Measurements from ENCODE around the gene BTRC.
A peak's percentile ranks its signal among the peaks of the same experiment; 100 is the strongest.

The BTRC gene

GRCh38 chr10:101567165-101568006 lies 213.4 kb downstream of the BTRC start:
- no peak for DNase-seq (ENCODE audit: low read depth)

- DNase-seq (ENCODE audit: low read depth): no peak
These were observed 214.2 kb downstream of the BTRC start for GRCh38 chr10:101568054-101568745.

DNA sequence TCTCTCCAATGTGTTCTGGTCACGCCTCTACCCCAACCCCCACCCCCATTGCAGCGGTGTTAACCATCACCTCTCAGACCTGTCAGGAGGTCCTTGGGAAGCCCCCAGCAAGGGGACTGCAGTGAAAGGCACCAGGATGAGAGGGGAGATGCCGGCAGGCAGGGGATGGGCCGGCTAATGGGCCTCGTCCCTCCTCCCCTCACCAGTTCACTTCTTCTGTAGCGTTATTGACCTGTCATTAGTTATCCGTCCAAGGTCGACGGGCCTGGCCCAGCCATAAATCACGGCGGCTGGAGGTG lies 215.3 kb downstream of the BTRC start:
- no peak for DNase-seq (ENCODE audit: low read depth)

- DNase-seq (ENCODE audit: low read depth): peak; percentile 79
These were observed 215.9 kb downstream of the BTRC start for GRCh38 chr10:101569622-101570427.

DNA sequence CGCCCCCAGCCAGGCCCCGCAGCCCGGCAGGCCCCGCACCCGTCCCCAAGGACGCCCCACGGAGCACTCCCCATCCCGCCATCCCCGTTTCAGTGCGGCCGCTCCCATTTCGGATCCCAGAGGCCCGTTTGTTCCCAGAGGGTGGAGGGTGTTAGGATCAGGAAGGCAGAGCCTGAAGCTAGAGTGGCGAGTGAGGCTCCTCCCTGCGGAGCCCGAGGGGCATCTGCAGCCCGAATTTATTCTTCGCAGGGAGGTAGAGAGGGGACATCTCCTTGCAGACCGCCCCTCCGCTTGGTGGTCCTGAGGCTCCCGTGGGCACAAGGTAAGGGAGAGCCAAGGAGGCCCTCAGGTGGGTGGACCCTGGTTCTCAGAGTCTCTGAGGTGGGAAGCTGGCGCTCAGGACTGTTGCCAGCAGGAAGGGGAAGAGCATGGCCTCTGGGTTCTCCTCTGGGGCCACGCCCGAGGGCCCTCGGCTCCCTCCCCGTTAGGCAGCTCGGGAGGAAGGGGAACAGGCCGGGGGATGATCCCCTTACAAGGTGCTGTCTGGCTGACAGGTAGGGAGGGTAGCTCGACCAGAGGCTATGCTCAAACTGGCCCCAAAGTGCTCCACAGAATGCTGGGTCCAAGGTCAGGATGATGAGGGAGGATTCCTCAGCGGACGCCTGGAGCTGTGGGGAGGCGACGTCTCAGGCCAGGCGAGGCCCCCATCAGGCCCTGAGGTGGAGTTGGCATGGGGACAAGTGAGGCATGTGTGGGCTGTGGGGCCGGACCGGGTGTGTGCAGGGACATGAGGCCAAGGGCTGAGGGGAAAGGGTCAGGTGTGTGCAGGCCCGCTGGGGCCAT lies 216.7 kb downstream of the BTRC start:
- peak; percentile 32 for DNase-seq (ENCODE audit: low read depth)

DNA sequence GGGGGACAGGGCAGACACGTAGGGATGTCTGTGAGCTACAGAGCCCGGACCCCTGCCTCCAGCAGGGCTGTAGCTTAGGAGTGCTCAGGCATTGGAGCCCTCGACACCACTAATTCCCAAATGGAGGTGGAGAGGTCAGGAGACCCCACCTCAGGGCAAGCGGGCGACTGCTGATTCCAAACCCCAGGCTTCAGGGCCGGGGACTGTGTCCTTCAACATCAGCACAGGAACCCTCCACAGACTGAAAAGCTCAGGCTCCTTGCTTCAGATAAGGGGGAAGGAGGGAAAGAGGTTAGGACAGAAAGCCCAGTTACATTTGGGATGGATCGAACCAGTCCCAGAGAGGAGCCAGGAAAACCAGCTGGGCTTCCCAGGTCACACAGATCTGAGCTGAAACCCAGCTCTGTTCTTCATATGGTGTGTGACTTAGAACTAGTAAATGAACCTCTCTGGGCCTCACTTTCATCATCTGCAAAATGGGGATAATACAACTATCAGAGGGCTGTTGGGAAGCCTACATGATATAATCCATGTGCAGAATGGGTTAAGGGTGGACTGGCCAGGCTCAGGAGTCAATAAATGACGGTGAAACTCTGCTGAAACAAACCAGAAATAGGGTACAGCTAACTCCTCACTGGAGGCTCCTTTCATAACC lies 217.4 kb downstream of the BTRC start:
- no peak for DNase-seq (ENCODE audit: low read depth)

DNA sequence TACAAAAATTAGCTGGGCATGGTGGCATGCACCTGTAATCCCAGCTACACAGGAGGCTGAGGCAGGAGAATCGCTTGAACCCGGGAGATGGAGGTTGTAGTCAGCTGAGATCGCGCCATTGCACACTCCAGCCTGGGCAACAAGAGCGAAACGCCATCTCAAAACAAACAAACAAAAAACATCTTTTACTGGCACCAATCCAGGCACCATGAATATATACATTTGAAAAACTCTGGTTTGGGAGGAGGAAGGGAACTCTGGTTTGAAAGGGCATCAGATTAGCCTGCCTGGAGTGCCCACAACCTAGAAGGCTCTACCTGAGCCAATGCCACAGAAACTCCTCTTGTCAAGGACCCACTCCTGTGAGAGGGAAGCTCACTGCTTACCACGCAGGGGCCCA lies 218.2 kb downstream of the BTRC start:
- DNase-seq (ENCODE audit: low read depth): no peak

GRCh38 chr10:101572785-101573184 lies 218.8 kb downstream of the BTRC start:
- DNase-seq (ENCODE audit: low read depth): no peak

DNA sequence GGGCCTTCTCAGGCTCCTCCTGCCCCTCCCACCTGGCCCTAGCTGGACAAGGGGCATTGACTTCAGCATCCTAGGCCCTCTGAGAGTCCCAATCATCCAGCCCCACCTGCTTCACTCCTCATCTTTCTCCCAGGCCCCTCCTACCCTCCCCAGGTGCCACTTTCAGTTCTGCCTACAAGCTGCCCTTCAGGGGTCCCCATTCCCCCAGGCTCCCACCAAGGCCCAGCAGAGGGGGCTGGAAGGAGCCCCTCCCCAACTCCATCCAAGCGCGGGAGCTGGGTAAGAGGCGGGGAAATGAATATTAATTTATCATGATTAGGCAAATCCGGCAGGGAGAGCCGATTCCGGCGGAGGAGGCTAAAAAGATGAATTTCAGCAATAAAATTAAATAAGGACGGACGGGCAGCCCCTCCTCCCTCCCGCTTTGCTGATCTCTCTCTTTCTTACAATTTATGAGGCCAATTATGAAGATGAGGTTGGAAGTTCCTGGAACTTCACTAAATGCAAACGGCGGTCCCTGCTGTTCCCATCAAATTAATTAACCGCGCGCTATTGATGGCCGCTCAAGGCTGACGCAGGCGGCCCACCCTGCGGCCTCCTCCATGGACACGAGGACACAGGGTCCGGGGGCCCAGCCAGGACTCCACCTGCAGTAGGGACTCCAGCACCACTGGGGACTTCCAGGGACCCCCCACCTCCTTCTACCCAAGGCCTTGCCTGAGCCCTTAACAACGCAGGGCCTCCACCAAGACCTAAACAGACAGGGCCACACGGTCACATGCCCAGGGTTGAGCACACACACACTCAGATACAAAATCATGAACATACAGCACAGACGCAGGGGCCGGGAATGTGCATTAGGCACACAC lies 220.2 kb downstream of the BTRC start:
- no peak for DNase-seq (ENCODE audit: low read depth)

- DNase-seq (ENCODE audit: low read depth): no peak
These were observed 221.1 kb downstream of the BTRC start for GRCh38 chr10:101575091-101575490.

DNA sequence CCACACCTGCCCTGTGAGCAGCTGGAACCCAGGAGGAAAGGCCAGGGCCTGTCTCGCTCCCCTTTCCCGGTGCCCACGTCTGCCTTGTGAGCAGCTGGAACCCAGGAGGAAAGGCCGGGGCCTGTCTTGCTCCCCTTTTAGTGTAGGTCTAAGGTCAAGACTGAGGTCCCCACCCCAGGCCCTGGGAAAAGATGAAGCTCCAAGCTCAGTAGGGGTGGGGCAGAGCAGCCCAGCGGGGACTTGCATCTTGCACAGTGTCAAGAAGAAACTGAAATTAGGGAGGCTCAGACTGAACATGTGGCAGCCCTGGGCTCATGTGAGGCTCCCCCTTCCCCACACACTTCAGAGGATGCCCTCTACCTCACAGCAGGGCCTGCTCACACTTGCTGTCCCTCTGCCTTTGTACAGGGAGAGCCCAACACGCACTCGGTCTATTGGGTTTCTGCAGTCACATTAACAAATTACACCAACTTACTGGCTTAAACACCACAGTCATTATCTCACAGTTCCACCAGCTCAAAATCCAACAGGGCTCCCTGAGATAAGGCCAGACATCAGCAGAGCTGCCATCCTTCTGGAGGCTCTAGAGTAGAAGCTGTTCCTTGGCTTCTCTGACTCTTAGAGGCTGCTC lies 221.7 kb downstream of the BTRC start:
- DNase-seq (ENCODE audit: low read depth): no peak

DNA sequence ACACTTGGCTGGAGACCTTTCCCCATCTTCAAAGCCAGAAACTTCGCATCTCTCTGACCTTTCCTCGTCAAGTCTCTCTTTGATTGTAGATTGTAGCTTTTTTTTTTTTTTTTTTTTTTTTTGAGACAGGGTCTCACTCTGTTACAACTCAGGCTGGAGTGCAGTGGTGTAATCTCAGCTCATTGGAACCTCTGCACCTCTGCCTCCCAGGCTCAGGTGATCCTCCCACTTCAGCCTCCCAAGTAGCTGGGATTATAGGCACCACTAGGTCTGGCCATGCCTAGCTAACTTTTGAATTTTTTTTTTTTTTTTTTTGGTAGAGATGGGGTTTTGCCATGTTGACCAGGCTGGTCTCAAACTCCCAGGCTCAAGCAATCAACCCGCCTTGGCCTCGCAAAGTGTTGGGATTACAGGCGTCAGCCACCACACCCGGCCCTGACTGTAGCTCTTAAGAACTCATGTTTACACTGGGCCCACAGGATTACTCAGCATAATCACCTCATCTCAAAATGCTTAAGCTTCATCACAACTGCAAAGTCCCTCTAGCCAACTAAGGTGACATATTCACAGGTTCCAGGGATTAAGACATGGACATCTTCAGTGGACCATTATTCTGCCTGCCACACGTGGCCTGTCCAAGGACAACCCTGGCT lies 222.4 kb downstream of the BTRC start:
- DNase-seq (ENCODE audit: low read depth): peak; percentile 55

GRCh38 chr10:101577121-101577871 lies 223.3 kb downstream of the BTRC start:
- no peak for DNase-seq (ENCODE audit: low read depth)

GRCh38 chr10:101578192-101578591 lies 224.2 kb downstream of the BTRC start:
- no peak for DNase-seq (ENCODE audit: low read depth)

- DNase-seq (ENCODE audit: low read depth): no peak
These were observed 225.0 kb downstream of the BTRC start for GRCh38 chr10:101578803-101579515.

DNA sequence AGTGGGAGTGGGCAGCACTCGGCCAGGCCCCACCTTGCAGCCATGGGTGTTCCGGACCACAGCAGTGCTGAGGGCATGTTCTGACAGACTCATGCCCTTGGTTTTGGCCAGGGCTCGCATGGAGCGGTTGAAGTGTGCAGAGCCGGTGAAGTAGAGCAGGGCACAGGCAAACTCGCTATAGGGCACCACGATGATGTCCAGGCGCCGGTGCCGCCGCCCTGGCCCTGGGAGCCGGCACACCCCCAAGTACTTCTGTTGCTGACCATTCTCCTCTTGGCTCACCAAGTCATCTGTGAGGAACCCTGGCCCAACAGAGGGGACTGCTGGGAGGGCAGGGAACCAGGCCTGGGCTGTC lies 225.5 kb downstream of the BTRC start:
- DNase-seq (ENCODE audit: low read depth): no peak

- no peak for DNase-seq (ENCODE audit: low read depth)
These were observed 226.8 kb downstream of the BTRC start for GRCh38 chr10:101580486-101581399.

Measured in ELR (cell line).